Upper lobe of left lung (tissue), 6 donors: ENCODE measurements around the gene CCSAP. TPM values are rescaled to one million over a fixed set of nuclear protein-coding genes. Genes with fewer than 3 reads are reported as not detected.

Experiments
- ATAC-seq, 2 donors: fragments of 200-7000 bp; cut with Tn5 transposase; one replicate each; pipeline ENCODE4 v1.9.1; 2022; ENCODE audit warnings: mild to moderate bottlenecking in 2 of 2, moderate library complexity in 2 of 2; ENCODE audit not compliant: low FRiP score in 2 of 2
- DNase-seq, 2 donors: peaks; one replicate each; pipeline ENCODE4 v3.0.0-alpha.2; 2019 to 2020
- H3K27ac ChIP-seq, 4 donors: fragments of 200-600 bp; sonication (generic); one replicate each; pipeline ENCODE4 v1.5.1; 2016 to 2019
- H3K27me3 ChIP-seq, 4 donors: fragments of 200-600 bp; sonication (generic); one replicate each; pipeline ENCODE4 v1.5.1; 2017 to 2019
- H3K36me3 ChIP-seq, 4 donors: fragments of 200-600 bp; sonication (generic); one replicate each; pipeline ENCODE4 v1.5.1; 2016 to 2019
- H3K4me1 ChIP-seq, 4 donors: fragments of 200-600 bp; sonication (generic); one replicate each; pipeline ENCODE4 v1.5.1; 2018 to 2019
- H3K4me3 ChIP-seq, 4 donors: fragments of 200-600 bp; sonication (generic); one replicate each; pipeline ENCODE4 v1.5.1; 2017 to 2019; ENCODE audit warnings: mild to moderate bottlenecking in 2 of 4, moderate library complexity in 1 of 4
- H3K9me3 ChIP-seq, 4 donors: fragments of 200-600 bp; sonication (generic); one replicate each; pipeline ENCODE4 v1.5.1; 2018 to 2019
- EP300 ChIP-seq, 4 donors: sonication (generic); formaldehyde crosslinking; IDR thresholded peaks; one replicate each; pipeline ENCODE4 v1.5.1; 2017; ENCODE audit warnings: antibody characterized with exemption in 4 of 4, control low read depth in 2 of 4
- POLR2A ChIP-seq, 4 donors: fragments of 450-650 bp; IDR thresholded peaks; one replicate each; pipeline ENCODE4 v1.5.1; 2016 to 2017; ENCODE audit warnings: antibody characterized with exemption in 4 of 4, mild to moderate bottlenecking in 2 of 4
- POLR2AphosphoS5 ChIP-seq, 2 donors: sonication (generic); formaldehyde crosslinking; IDR thresholded peaks; one replicate each; pipeline ENCODE4 v1.5.1; 2017; ENCODE audit warnings: antibody characterized with exemption in 2 of 2
- WGBS, 2 donors: methylation state at CpG; one replicate each; pipeline ENCODE4 v1.1.5; 2017 to 2018; 5-methylcytosine and 5-hydroxymethylcytosine counted together
- total RNA-seq, 6 donors: library from RNA; depleted of rRNA in 4 of 6; stranded (reverse); fragments of >200 nt in 4 of 6; gene quantifications; one replicate each; pipeline versions ENCODE4 v1.1.0 to v1.2.1, GENCODE V29; 2016 to 2021
- TF ChIP-seq, protein P1 (sequence below), 6 experiments: fragments of 450-650 bp in 4 of 6; fragments of 200-600 bp in 2 of 6; sonication (generic) in 2 of 6; IDR thresholded peaks; one replicate each; pipeline ENCODE4 v1.5.1; 2016 to 2019; ENCODE audit warnings: antibody characterized with exemption in 6 of 6
- donor health status: DM: no; HTN: no; CAD: no; lungs with moderate emphysema.
- donor health status: DM: no; HTN: yes; CAD: no; lungs with severe emphysema.

Gene CCSAP
- total RNA-seq, 6 donors from 2014 or later: 4.9 to 11.2 (median 7.1) TPM

- Histone ChIP-seq H3K9me3 (no peaks in the 10 kb centered on the region), H3K36me3 (peaks cover 0 to 24% (median 6%) of the 10 kb centered on the region in 4 donors), H3K27ac (no peak overlapping the region), H3K27me3 (no peaks in the 10 kb centered on the region), H3K4me1 (no peaks in the 10 kb centered on the region), H3K4me3 (no peak overlapping the region)
- no peak for ATAC-seq
- DNase-seq: no peak
- WGBS, 2 donors: 94 to 100% methylated on average over 2 of the region's 2 CpGs
- TF ChIP-seq EP300 (IDR thresholded peaks at IDR 0.05) (no peak), POLR2A (IDR thresholded peaks at IDR 0.05) (no peak), POLR2AphosphoS5 (IDR thresholded peaks at IDR 0.05) (no peak)
- TF ChIP-seq, protein P1, sequence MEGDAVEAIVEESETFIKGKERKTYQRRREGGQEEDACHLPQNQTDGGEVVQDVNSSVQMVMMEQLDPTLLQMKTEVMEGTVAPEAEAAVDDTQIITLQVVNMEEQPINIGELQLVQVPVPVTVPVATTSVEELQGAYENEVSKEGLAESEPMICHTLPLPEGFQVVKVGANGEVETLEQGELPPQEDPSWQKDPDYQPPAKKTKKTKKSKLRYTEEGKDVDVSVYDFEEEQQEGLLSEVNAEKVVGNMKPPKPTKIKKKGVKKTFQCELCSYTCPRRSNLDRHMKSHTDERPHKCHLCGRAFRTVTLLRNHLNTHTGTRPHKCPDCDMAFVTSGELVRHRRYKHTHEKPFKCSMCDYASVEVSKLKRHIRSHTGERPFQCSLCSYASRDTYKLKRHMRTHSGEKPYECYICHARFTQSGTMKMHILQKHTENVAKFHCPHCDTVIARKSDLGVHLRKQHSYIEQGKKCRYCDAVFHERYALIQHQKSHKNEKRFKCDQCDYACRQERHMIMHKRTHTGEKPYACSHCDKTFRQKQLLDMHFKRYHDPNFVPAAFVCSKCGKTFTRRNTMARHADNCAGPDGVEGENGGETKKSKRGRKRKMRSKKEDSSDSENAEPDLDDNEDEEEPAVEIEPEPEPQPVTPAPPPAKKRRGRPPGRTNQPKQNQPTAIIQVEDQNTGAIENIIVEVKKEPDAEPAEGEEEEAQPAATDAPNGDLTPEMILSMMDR (IDR thresholded peaks at IDR 0.05): no peak
Observed at GRCh38 chr1:229309684-229310083, 33.2 kb downstream of the CCSAP start.

GRCh38 chr1:229309074-229309473 is 33.8 kb downstream of the CCSAP start:
- WGBS, 2 donors: 83% methylated on average over 1 of the region's 1 CpG
- Histone ChIP-seq H3K4me1 (no peaks in the 10 kb centered on the region), H3K36me3 (peaks cover 0 to 30% (median 6%) of the 10 kb centered on the region in 4 donors)

GRCh38 chr1:229305392-229305791 is 37.5 kb downstream of the CCSAP start:
- no peak overlapping the region for H3K4me3 ChIP-seq

More at GRCh38 chr1:229309074-229309473, 33.8 kb downstream of the CCSAP start:
- Histone ChIP-seq H3K27ac (no peak overlapping the region), H3K4me3 (no peak overlapping the region), H3K27me3 (no peaks in the 10 kb centered on the region), H3K9me3 (no peaks in the 10 kb centered on the region)
- ATAC-seq (no peak), DNase-seq (no peak)
- TF ChIP-seq POLR2AphosphoS5 (IDR thresholded peaks at IDR 0.05) (no peak), EP300 (IDR thresholded peaks at IDR 0.05) (no peak), POLR2A (IDR thresholded peaks at IDR 0.05) (no peak)
- TF ChIP-seq, protein P1 (IDR thresholded peaks at IDR 0.05): no peak

DNA sequence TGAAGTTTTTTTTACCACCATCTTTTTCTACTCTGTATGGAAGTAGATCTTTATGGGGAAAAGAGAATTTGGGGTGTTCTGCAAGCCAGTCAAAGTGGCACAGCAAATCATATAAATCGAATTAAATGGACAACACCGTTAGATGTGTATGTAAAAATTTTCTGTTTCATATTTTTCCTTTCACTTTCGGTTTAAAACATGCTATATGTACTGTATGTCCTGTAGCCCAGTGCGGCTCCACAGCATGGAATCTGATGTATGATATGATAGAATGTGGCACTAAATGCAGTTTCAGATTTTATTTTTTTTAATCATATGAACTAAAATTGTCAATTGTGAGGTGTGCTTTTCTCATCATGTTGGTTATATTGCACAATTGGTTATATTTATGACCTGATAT is 39.0 kb downstream of the CCSAP start:
- Histone ChIP-seq H3K27ac (no peak overlapping the region), H3K4me3 (no peak overlapping the region), H3K27me3 (no peaks in the 10 kb centered on the region), H3K9me3 (no peaks in the 10 kb centered on the region), H3K4me1 (no peaks in the 10 kb centered on the region), H3K36me3 (peaks cover 0 to 69% (median 27%) of the 10 kb centered on the region in 4 donors)
- ATAC-seq (no peak), DNase-seq (no peak)
- WGBS, 2 donors: 91% methylated on average over 4 of the region's 4 CpGs
- TF ChIP-seq, protein P1 (IDR thresholded peaks at IDR 0.05): no peak
- TF ChIP-seq EP300 (IDR thresholded peaks at IDR 0.05): no peak
- no peak for TF ChIP-seq POLR2A (IDR thresholded peaks at IDR 0.05)
- no peak for TF ChIP-seq POLR2AphosphoS5 (IDR thresholded peaks at IDR 0.05)

More at GRCh38 chr1:229305392-229305791, 37.5 kb downstream of the CCSAP start:
- TF ChIP-seq EP300 (IDR thresholded peaks at IDR 0.05) (no peak), POLR2A (IDR thresholded peaks at IDR 0.05) (no peak), POLR2AphosphoS5 (IDR thresholded peaks at IDR 0.05) (no peak)
- TF ChIP-seq, protein P1 (IDR thresholded peaks at IDR 0.05): no peak
- ATAC-seq (no peak), DNase-seq (no peak)
- H3K9me3 ChIP-seq: no peaks in the 10 kb centered on the region
- H3K27ac ChIP-seq: no peak overlapping the region
- WGBS, 2 donors: 84 to 87% methylated on average over 2 of the region's 2 CpGs
- H3K27me3 ChIP-seq: no peaks in the 10 kb centered on the region
- peaks cover 0 to 54% (median 13%) of the 10 kb centered on the region in 4 donors for H3K36me3 ChIP-seq
- H3K4me1 ChIP-seq: no peaks in the 10 kb centered on the region

GRCh38 chr1:229302740-229303139 is 40.1 kb downstream of the CCSAP start:
- 95 to 96% methylated on average over 8 of the region's 8 CpGs for WGBS, 2 donors
- H3K36me3 ChIP-seq: peaks cover 4 to 73% (median 33%) of the 10 kb centered on the region in 4 donors
- TF ChIP-seq, protein P1 (IDR thresholded peaks at IDR 0.05): no peak
- TF ChIP-seq POLR2A (IDR thresholded peaks at IDR 0.05): no peak
- TF ChIP-seq EP300 (IDR thresholded peaks at IDR 0.05): no peak
- TF ChIP-seq POLR2AphosphoS5 (IDR thresholded peaks at IDR 0.05): no peak

More at GRCh38 chr1:229302740-229303139, 40.1 kb downstream of the CCSAP start:
- H3K9me3 ChIP-seq: no peaks in the 10 kb centered on the region
- no peaks in the 10 kb centered on the region for H3K4me1 ChIP-seq
- DNase-seq: peak in 1 of 2 donors; percentile 61
- H3K4me3 ChIP-seq: no peak overlapping the region
- H3K27me3 ChIP-seq: no peaks in the 10 kb centered on the region
- ATAC-seq: no peak
- no peak overlapping the region for H3K27ac ChIP-seq
